Measurements from ENCODE around the gene SFI1. TPM values are rescaled to one million over a fixed set of nuclear protein-coding genes. Genes with fewer than 3 reads are reported as not detected.
"Not testable (repeated sequence)": the region's sequence is repeated elsewhere in the genome, so short reads cannot be mapped to it uniquely, and the experiment has no call there.

The SFI1 gene
- total and polyA plus RNA-seq, 8 donors = 10.8 to 60.3 (median 16.4) TPM

- no peaks in the 10 kb centered on the region for H3K9me3 ChIP-seq
- peaks cover 0 to 7% (median 6%) of the 10 kb centered on the region in 3 donors for H3K36me3 ChIP-seq
- no peaks in the 10 kb centered on the region for H3K4me1 ChIP-seq
- TF ChIP-seq CTCF (IDR thresholded peaks at IDR 0.05) = no peak
- no peak for FAIRE-seq
- intact Hi-C loops (cut with DNase I) = no loop called here
- H3K27ac ChIP-seq = no peak overlapping the region
- no peak overlapping the region for H3K4me3 ChIP-seq
- no peak for ATAC-seq
- WGBS, 2 donors = 98 to 99% methylated on average over 2 of the region's 2 CpGs
- H3K27me3 ChIP-seq = no peaks in the 10 kb centered on the region
- no peak for DNase-seq
These were observed 21.6 kb upstream of the SFI1 start for GRCh38 chr22:31474743-31475142.

DNA sequence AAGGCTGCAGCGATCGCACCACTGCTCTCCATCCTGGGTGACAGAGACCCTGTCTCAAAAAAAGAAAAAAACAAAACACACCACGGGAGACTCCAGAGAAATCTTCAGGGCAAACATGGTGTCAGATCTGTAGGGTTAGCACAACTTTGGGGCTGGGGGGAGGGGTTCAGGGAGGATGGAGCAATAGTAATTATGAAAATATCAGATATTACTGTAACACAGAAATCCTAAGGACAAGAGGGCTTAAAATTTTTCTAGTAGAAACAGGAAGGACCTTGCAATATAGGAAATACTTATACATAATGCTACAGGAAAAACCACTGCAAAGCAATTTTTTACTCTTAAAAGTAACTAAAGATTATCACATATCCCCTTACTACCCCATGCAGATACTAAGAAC lies 20.5 kb upstream of the SFI1 start:
- H3K4me1 ChIP-seq = no peaks in the 10 kb centered on the region
- FAIRE-seq = no peak
- no peak for ATAC-seq
- no peaks in the 10 kb centered on the region for H3K9me3 ChIP-seq
- no peak for DNase-seq
- H3K27me3 ChIP-seq = no peaks in the 10 kb centered on the region
- no peak for TF ChIP-seq CTCF (IDR thresholded peaks at IDR 0.05)
- peaks cover 0 to 6% (median under 1%) of the 10 kb centered on the region in 3 donors for H3K36me3 ChIP-seq
- H3K4me3 ChIP-seq = no peak overlapping the region
- intact Hi-C loops (cut with DNase I) = no loop called here
- no peak overlapping the region for H3K27ac ChIP-seq
- 88% methylated on average over 3 of the region's 3 CpGs for WGBS, 2 donors

- DNase-seq (no peak), ATAC-seq (peak in 1 of 4 donors; percentile 66), FAIRE-seq (no peak)
- Histone ChIP-seq H3K4me3 (no peak overlapping the region), H3K27ac (no peak overlapping the region), H3K4me1 (no peaks in the 10 kb centered on the region), H3K27me3 (no peaks in the 10 kb centered on the region), H3K36me3 (peaks cover 0 to 12% (median 6%) of the 10 kb centered on the region in 3 donors), H3K9me3 (no peaks in the 10 kb centered on the region)
- WGBS, 2 donors = 68 to 78% methylated on average over 4 of the region's 4 CpGs
- intact Hi-C loops (cut with DNase I) = no loop called here
- no peak for TF ChIP-seq CTCF (IDR thresholded peaks at IDR 0.05)
These were observed 19.0 kb upstream of the SFI1 start for GRCh38 chr22:31477329-31477728.

GRCh38 chr22:31481129-31481528 lies 15.2 kb upstream of the SFI1 start:
- FAIRE-seq = no peak
- H3K27ac ChIP-seq = no peak overlapping the region
- H3K27me3 ChIP-seq = no peaks in the 10 kb centered on the region
- no peak overlapping the region for H3K4me3 ChIP-seq
- DNase-seq = no peak
- ATAC-seq = no peak
- intact Hi-C loops (cut with DNase I) = no loop called here
- TF ChIP-seq CTCF (IDR thresholded peaks at IDR 0.05) = no peak
- H3K4me1 ChIP-seq = no peaks in the 10 kb centered on the region
- no peaks in the 10 kb centered on the region for H3K9me3 ChIP-seq
- peaks cover 0 to 23% (median 6%) of the 10 kb centered on the region in 3 donors for H3K36me3 ChIP-seq
- WGBS, 2 donors = 88 to 95% methylated on average over 3 of the region's 3 CpGs

DNA sequence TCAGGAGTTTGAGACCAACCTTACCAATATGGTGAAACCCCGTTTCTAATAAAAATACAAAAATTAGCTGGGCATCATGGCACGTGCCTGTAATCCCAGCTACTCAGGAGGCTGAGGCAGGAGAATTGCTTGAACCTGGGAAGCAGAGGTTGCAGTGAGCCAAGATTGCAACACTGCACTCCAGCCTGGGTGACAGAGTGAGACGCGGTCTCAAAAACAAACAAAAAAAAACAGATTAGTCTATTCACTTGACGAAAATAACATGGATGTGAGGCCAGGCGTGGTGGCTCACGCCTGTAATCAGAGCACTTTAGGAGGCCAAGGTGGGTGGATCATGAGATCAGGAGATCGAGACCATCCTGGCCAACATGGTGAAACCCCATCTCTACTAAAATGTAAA lies 13.9 kb upstream of the SFI1 start:
- H3K27ac ChIP-seq; H3K4me1 ChIP-seq; H3K27me3 ChIP-seq; FAIRE-seq; H3K9me3 ChIP-seq; H3K4me3 ChIP-seq; ATAC-seq; intact Hi-C loops (cut with DNase I); DNase-seq: not testable (repeated sequence)
- 81 to 82% methylated on average over 8 of the region's 8 CpGs for WGBS, 2 donors
- peaks cover 0 to 23% (median 6%) of the 10 kb centered on the region in 3 donors for H3K36me3 ChIP-seq

DNA sequence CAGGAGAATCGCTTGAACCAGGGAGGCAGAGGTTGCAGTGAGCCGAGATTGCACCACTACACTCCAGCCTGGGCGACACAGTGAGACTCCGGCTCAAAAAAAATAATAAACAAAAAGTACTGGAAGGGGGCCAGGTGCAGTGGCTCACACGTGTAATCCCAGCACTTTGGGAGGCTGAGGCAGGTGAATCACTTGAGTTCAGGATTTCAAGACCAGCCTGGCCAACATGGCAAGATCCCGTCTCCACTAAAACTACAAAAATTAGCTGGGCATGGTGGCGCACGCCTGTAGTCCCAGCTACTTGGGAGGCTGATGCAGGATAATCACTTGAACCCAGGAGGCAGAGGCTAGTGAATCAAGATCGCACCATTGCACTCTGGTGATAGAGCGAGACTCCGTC lies 10.0 kb upstream of the SFI1 start:
- DNase-seq; intact Hi-C loops (cut with DNase I); H3K4me3 ChIP-seq; ATAC-seq; H3K27ac ChIP-seq; H3K9me3 ChIP-seq; H3K27me3 ChIP-seq; FAIRE-seq: not testable (repeated sequence)
- 90 to 91% methylated on average over 11 of the region's 11 CpGs for WGBS, 2 donors
- peaks cover 7 to 13% (median 8%) of the 10 kb centered on the region in 3 donors for H3K4me1 ChIP-seq
- peaks cover 0 to 18% (median 2%) of the 10 kb centered on the region in 3 donors for H3K36me3 ChIP-seq

Data from pancreas (tissue), 10 donors.